ENCODE data around the gene TCERG1L.

Gene TCERG1L

DNA sequence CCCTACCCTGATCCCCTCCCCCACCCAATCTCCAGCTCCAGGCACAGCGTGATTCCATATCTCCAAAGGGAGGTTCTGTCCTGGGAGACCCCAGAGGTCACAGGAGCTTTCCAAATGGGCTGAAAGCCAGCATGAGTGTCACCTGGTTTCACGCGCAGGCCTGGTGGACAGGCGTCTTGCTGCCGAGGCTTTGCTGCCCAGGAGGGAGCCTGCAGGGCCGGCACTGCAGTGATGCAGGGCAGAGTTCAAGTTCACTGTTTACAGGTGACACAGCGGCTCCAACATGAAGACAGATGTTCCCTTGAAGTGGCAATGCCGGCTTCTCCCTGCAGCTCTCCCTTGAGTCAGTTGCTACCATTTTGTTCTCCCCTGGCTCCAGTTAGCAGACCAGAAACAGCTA, 104.3 kb downstream of the TCERG1L start:
- no peak for DNase-seq (ENCODE audit: low read depth in 2 of 2)

DNA sequence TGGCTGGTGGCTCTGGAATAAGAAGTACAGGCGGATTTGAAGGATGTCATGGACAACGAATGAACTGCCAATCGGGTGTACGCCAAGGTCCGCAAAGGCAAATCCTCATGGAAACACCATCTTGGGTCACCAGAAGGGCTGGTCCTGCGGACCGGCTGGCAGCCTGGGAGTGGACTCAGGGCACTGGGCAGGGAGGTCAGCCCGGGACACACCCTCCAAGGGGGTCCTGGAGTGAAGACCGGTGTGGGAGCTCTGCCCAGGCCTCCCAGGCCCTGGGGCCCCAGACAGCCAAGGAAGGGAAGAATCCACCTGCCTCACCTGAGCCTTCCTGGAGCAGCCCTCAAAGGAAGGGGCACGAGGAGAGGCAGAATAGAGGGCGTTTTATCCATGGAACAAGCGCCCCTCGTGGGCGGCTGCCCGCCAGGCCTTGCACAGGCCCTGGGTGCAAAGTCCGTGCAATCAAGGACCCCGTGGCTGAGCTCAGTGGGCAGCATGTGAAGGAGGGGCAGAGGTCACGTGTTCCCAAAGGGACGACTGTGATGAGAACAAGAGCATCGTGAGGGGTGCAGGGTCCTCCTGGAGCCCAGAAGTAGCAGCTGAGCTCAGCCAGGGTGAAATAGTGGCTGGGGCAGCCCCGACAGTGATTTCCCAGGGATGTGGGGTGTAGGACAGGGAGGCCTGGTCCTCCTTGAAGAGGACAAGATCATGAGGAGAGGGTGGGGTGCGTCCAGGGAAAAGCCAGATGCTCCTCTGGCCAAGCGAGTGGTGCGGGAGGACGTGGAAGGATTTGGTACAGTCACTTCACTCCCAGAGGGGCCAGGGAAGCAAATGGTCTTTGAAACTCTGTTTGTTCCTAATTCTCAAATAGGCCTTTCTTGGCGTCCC, 105.2 kb downstream of the TCERG1L start:
- no peak for DNase-seq (ENCODE audit: low read depth in 2 of 2)

DNA sequence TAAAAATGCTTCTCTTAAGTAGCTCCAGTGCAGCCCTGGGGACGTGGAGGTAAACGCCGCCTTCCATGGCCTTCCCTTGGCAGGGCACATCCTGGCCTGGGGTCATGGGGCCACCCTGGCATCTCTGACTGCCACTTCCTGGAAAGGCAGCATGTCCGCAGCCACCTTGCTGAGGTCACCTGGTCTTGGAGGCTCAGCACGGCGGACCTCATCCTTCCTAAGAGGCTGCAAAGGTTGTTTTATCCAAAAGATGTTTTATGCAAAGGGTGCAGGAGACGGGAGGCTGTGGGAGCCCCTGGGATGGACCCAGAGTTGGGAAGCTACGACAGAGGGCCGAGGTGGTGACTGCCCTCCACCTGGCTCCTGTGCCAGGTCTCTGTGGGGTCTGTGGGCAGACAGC, 106.0 kb downstream of the TCERG1L start:
- DNase-seq (ENCODE audit: low read depth in 2 of 2): no peak

DNA sequence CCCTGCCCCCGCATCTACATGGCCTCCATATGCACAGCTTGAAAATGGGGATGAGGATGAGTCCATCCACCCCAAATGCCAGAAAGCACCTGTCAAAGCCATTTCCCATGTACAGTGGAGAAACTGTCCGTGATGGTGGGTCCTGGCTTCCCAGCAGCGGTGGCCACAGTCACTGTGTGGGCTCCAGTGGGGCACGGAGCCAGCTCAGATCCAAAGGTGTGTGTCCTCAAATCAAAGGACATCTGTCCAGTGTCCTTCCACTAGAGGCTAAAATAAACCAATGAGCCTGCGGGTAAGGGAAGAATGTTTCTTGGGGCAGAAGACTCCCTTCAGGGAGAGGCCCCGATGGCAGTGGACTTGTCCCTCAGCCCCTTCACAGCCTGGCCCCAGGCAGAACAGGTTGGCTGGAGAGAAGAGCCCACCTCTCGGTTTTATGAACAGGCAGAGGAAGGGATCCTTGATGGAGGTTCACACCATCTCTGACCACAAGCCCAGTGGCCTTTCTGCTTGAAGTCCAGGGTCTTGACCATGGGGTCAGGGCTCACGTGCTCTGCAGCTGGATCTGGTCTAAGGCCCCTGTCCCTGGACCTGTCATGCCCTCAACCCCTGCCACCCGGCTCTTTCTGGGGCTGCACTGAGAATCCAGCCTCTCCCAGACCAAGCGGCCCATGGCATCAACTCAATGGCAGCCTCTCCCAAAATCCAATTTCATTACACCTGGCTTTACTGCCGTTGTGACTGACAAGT, 106.9 kb downstream of the TCERG1L start:
- DNase-seq (ENCODE audit: low read depth in 2 of 2): no peak

DNA sequence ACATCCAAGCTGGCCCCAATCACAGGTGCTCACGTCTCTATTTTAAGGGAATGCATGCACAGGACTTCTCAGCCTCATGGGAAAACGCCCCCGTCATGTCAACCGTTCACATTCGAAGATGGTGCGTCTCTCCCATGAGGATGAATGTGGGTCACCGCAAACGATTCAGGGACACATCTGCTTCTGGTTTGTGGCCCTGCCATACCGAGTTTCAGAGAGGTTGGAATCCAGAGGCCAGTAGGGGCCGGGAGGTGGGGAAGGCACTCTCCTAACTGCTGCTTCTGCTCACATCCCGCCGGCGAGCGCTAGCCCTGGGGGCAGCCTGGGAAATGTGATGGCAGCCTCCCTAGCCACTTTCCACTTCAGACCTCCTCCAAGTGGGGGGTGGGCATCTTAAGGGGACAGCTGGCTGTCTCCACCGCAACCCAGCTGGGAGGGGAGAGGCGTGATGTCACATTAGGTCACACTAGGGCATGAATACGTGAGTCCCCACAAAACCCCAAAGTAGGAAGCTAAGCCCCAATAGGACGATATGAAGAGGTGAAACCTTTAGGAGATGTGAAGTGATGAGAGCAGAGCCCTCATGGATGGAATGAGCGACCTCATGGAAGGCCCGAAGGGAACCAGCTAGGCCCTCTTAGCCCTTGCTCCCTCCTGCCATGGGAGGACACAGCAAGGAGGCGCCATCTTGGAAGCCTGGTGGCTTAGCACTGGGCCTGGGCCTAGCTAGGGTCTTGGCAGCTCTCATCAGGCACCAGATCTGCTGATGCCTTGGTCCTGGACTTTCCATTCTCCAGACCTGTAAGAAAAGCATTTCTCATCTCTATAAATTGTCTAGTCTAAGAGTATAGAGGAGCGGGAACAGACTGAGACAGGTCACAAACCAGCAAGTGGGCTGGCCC, 107.8 kb downstream of the TCERG1L start:
- DNase-seq (ENCODE audit: low read depth in 2 of 2): no peak

DNA sequence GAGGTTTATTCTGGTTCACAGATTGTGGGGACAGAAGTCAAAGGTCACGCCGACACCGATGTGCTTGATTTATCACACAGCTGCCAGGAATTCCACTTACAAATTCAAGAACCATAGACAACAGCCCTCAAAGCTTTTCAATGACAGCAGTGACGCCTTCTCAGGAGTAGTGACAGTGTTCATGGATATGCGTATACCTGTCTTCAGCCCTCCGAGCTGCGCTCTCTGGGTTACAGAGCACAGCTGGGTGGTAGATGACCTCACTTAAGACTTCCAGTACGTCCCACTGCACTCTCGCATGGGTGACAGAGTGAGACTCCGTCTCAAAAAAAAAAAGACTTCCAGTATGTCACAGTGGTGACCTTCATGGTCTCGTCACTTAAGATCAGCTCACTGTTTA, 108.5 kb downstream of the TCERG1L start:
- no peak for DNase-seq (ENCODE audit: low read depth in 2 of 2)

DNA sequence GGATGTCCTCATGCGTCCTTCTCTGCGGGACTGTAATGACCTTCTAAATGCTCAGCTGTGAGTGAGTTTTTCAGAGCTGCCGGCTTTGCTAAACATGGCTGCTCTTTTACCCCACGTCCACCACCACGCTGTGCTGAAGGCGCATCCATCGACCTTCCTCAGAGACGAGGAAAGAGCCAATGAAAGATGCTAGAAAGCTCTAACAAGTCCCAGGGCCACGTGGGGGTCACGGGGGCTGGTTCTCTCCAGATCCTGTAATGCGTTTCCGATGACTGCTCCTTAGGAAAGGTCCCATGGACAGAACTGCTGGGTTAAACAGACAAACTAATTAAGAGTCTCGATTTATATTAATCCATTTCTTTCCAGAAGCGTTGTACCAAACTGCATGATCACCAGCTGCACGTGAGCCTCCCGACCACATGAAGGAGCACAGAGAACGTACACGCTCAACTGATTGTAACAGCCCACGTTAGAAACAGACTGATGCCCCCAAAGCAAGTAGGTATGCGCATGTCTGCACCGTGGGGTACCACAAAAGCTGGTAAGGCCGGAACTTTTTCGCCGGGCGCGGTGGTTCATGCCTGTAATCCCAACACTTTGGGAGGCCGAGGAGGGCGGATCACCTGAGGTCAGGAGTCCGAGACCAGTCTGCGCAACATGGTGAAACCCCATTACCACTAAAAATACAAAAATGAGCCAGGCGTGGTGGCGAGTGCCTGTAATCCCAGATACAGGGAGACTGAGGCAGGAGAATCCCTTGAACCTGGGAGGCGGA, 109.6 kb downstream of the TCERG1L start:
- no peak for DNase-seq (ENCODE audit: low read depth in 2 of 2)

DNA sequence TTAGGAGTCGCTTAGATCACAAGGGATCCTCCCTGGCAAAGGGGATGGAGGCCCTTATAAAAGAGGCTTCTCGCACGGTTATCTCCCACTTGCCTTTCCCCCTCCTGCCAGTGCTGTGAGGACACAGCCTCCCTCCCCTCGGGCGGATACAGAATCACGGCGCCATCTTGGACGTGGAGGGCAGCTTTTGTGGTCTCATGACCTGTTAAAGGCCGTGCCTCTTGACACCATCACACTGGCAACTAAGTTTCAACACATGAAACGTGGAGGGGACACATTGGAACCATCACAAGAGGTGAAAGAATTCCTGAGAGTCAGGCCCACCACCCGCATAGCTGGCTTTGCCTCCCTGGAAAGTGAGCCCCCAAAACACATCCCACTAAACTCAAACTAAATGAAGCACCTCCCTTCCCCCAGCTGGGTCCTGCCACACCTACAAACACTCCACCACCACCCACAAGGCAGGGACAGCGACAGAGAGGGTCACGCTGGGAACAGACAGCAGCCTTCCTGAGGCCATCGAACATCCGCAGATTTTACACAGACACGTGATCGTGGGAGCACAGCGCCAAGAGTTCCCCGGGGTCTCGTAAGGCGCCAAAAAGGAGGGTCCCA, 110.6 kb downstream of the TCERG1L start:
- DNase-seq (ENCODE audit: low read depth in 2 of 2): no peak

DNA sequence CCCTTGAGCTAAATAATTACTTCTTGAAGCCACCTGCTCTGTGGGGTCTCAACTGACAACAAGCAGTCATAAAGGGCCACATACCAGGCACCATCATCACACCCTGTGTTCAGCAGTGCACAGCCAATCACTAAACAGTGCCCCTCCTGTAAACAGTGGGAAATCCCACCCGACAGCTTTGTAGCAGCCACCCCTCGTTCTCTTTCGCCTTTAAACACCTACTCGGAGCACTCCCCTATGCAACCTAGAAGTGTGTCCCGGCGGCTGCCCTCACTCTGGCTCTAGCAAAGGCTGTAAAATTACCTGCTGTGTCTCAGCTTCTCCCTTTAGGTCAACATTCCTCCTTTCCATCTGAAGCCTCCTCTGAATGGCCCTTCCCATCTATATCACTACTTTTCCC, 111.9 kb downstream of the TCERG1L start:
- no peak for DNase-seq (ENCODE audit: low read depth in 2 of 2)

DNA sequence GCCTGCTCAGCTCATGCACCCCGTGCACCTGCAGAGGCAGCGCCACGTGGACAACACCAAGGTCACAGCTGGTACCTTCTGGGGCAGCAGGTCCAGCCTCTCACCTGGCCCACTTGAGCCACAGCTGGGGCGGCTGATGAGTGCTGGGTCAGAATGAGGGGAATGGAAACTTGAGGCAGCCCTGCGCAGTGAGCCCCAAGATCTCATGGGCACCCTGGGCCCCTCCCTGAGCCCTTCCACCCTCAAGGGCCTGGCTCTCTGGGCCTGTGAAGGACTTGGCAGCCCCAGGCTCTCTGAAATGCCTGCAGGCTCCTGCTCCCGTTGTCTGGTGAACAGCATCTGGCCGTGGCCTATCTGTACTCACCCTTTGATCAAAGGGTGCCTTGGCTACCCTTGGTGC, 112.7 kb downstream of the TCERG1L start:
- no peak for DNase-seq (ENCODE audit: low read depth in 2 of 2)

DNA sequence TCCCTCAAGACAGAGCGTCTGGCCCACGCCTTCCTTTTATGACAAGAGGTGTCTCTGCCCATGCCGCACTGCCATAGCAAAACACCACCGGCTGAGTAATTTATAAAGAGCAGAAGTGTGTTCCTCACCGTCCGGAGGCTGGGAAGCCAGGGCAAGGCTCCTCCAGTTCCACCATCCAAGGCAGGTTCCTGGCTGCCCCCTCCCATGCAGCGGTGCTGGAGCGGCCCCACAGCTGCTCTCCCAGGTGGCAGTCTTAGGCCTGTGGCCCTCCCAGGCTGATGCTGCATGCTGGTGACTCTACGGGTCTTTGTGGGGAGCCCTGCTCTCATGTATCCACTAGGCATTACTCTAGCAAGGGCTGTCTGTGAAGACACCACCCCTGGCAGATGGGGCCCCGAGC, 113.1 kb downstream of the TCERG1L start:
- no peak for DNase-seq (ENCODE audit: low read depth in 2 of 2)

DNA sequence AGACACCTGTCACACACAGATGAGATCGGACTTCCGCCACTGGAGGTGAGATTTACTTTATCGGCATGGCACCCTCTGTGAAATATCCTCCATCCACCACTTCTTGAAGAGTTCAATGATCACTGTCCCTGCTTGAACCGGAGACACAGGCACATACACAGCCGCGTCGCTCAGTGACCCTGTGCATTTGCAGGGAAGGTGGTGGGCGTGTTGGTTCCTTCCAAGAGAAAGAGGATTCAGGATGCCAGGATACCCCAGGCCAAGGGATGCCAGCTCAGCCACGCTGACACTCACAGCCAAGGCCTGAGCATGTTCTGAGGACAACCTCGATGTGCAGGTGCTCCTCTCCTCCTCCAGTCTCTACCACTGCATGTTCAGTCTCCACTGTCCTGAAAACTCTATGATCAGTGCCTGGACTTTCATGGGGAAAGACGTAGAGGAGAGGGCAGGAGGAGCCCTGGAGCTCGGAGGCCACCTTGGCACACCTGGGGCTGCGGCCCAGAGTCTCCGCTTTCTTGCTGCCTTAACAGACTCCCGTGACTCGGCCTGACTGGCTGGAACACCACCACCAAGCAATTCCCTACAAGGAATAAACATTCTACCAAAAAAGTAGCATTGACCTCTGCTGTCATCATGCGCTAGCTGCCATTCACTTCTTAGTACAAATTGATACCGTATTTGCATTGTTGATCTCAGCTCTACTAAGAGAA, 115.2 kb downstream of the TCERG1L start:
- no peak for DNase-seq (ENCODE audit: low read depth in 2 of 2)

DNA sequence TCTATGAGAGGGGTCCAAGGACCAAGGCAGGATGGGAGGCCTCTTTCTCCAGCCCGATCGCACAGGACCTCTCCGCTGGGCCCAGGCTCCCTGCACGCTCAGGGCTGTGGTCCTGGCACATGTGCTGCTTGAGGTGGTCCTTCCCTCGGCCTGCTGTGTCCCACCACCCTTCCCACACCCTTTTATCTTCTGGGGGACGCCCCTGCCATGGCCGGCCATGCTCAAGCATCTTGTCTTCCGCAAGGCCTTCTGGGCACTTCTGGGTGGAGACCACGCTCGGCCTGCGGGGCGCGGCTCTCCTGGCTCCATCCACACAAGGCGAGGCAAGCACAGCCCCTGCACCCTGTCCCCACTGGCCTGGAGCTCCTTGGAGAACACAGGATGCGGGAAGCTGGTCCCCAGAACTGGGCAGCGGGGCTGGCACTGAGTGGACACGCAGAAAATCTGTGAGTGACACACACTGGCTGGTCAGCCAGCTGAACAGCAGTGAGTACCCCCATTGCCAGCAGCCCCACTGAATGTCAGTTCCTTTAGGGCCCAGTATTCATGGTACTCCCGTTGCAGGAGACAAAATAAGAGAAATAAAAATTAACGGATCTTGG, 115.9 kb downstream of the TCERG1L start:
- no peak for DNase-seq (ENCODE audit: low read depth in 2 of 2)

DNA sequence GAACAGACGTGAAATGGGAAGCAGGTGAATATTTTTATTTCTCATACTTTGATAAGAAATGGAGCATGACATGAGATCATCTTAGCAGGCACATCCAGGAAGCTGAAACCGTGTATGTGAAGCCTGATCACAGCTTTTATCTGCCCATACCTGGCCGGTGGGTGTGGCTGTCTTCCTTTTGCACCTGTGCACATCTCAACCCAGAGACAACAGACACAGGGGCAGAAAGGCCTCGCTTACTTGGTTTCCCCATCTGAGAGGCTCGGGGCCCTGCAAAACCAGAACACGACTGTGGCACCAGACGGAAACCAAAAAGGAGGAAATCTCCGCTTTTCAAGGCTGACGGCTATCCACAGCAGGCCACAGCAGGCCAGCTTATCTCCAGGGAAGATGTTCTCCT, 116.4 kb downstream of the TCERG1L start:
- no peak for DNase-seq (ENCODE audit: low read depth in 2 of 2)

DNA sequence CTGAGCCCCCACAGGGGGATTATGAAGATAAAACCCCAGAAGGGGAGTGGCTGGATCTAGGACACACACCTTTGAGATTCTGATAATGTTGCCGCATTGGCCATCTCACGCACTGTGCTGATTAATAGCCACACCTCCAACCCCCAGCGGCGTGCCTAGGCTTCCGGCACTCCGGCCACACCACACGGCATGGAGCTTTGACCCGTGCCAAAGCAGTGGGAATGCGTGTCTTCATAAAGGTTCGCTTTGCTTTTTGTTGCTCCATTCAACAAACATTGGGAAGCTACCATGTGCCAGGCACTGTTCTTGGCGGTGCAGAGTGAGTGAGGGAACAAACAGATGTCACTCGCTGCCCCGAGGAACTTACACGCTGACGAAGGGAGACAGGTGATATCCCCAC, 117.6 kb downstream of the TCERG1L start:
- DNase-seq (ENCODE audit: low read depth in 2 of 2): no peak

DNA sequence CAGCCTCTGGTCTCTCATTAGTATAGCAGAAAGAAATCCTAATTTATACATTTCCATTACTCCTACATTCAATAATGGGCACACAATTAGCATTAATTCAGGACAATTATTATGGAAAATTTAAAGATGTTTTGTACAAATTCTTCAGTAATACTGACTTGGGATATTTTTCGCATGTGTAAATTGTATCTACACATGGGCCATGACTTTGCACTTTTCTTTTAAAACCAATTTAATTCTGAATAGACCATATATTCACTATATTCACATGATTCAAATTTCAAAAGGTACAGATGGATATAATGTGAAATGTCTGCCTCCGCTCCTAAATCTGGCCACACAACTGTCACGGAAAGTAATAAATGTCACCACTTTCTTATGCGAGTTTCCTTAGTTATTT, 123.0 kb downstream of the TCERG1L start:
- DNase-seq (ENCODE audit: low read depth in 2 of 2): no peak

DNA sequence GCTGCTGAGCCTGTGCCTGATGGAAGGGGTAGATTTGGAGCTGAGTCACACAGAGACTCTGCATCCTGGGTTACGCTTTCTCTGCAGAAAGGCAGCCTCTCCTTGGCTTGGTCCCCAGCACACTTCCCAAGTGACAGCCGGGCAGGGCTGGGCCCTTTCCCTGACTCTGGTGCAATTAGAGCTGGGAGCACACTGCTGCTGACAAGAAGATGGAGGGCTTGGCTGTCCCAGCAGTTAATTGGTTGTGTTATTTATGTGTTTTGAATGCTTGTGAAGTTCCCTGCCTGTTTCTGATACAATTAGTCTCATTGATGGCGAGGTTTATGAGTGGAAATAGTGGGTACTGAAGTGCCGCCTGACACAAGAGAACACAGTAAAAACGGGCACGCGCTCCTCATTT, 123.6 kb downstream of the TCERG1L start:
- DNase-seq (ENCODE audit: low read depth in 2 of 2): no peak

DNA sequence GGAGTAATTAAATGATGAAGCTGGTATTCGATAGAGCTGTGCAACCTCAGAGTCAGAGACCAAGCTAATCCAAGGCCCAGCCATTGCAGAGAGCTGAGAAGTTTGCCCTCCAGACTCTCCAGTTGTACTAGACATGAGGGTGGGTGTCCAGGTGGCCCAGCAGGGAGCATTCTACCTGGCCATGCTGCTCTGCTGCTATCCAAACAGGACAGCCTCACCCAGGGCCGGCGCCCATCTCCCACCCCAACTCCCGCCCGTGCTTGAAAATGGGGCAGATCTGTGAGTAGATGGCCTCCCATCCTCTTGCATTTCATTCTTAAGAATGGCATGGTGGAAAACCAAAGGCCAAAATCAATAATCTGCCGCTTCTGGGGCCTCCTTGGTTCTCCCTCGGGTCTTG, 124.2 kb downstream of the TCERG1L start:
- no peak for DNase-seq (ENCODE audit: low read depth in 2 of 2)

DNA sequence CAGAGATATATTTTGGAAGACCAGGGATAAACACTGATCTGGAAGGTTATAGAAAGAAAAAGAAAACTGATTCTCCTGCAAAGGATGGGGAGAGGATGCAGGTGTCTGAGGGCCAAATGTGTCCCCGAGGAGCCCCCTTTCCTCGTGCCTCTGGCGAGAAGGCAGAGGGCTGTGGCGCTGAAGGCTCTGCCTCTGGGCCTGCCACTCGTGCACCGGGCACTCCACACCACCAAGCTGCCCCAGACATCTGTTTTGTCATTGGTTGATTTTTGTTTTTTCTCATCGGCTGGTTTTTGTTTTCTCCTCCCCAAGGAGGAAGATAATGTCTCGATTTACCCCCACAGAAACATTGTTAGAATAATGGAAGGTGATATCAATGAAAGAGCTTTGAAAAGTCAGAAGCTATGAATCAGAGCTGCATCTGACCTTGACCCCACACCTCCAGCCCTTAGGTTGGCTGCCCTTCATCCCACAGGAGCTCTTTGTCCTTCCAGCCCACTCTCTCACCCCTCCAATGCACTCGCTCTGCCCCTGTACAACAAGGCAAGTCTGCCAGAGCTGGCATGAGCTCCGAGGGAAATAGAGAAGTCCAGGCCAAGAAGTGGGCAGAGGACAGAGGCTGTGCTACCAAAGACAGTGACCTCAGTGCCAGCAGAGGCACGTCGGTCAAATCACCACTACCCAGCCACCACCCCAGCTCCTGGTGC, 124.8 kb downstream of the TCERG1L start:
- DNase-seq (ENCODE audit: low read depth in 2 of 2): no peak

Measured in stimulated activated CD8-positive, alpha-beta memory T cell treated with anti-CD3 and anti-CD28 coated beads, Interleukin-2, amount 100 ng/mL, for 48 hours (primary cell).